Cardiac fibroblast (primary cell): ENCODE measurements around the gene ATG5.

Source experiments
- DNase-seq, 2 donors: peaks; one replicate each; pipeline versions ENCODE4 v3.0.0 to v3.0.0-alpha.2; 2010; ENCODE audit warnings: low read depth in 2 of 2
- H3K4me3 ChIP-seq, 2 donors: replicated peaks in 1 of 2; 1 replicate in 1 of 2; 2 replicates in 1 of 2; pipeline ENCODE4 v1.5.1; 2011; ENCODE audit warnings: low read depth in 2 of 2, low read length in 2 of 2, mild to moderate bottlenecking in 2 of 2, moderate library complexity in 1 of 2
- TF ChIP-seq, protein P1 (sequence below): IDR thresholded peaks from one replicate; pipeline ENCODE4 v1.5.1; 2011; ENCODE audit warnings: low read depth, mild to moderate bottlenecking, low read length, inconsistent platforms

Gene ATG5

DNA sequence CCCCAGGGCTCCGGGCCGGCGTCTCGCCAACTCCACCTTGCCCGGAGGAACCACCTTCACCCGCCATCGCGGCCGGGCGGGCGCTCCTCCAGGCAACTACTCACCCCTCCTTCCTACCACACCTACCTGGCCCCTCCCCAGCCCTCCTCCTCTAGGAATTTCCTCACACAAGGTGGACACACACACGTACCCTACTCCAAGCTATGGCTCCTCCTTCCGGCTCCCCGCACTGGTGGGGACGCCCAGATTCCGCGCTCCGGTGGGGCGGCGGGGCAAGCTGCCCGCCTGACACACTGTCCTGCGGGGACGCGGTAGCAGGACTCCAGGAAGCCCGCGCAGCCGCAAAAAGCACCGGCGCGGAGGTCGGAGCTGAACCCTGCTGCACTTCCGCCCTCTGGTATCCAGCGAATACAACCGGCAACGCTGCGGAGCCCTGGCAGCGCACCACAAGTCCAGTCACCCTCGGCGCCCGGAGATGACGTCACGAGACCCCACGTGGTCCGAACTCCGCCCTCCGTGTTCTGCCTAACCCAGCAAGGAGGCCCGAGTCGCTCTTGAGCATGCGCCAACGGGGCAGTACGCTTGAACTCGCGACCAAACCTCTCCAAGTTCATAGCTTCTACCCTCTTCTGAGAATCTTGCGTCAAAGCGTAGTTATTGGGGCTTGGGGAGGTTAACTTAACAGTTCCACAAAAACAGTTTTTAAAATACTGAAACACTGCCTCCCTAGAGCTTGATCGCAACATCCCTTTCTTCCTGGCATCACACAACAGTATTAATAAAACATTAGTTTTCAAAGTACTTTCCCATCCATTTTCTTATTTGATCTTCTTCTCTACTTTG lies at the start of gene ATG5:
TSS of gene ATG5 (minus strand) at position 425 of the 843 bp plus-strand sequence. CDS start 9,552 bp downstream, outside the sequence.
- peak within 1 kb of the TSS; percentile 96 to 99 for H3K4me3 ChIP-seq
- TF ChIP-seq, protein P1, sequence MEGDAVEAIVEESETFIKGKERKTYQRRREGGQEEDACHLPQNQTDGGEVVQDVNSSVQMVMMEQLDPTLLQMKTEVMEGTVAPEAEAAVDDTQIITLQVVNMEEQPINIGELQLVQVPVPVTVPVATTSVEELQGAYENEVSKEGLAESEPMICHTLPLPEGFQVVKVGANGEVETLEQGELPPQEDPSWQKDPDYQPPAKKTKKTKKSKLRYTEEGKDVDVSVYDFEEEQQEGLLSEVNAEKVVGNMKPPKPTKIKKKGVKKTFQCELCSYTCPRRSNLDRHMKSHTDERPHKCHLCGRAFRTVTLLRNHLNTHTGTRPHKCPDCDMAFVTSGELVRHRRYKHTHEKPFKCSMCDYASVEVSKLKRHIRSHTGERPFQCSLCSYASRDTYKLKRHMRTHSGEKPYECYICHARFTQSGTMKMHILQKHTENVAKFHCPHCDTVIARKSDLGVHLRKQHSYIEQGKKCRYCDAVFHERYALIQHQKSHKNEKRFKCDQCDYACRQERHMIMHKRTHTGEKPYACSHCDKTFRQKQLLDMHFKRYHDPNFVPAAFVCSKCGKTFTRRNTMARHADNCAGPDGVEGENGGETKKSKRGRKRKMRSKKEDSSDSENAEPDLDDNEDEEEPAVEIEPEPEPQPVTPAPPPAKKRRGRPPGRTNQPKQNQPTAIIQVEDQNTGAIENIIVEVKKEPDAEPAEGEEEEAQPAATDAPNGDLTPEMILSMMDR = no peak

DNA sequence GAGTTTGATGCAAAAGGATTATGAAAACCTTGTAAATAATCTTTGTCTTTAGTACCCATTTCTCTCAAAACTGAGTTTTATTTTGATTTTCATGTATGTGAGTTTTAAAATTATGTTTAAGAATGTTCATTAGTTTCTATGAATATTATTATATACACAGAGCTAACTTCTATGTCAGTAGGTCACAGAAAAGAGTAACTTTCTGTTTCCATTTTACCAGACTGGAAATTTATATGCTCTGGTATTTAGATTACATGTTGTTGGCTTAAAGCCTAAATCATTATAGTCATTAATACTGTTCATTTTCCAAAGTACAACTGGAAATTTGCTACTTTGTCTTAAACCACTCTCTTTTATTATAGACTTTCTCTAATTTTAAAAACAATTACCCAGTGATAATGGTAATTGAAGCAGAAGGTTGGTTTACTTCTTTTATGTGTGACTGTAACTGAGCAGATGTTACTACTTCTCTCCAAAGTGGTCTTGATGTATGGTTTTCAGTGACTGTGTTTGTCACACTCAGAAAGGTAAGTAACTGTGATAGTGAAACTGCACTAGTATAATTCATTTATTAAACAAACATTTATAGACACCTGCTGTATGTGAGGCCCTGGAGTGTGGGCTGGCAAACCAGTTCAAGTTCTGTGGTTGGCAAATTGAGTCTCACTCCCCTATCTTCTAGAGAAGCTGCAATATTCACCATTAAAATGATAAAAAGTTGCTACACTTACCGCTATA lies 48.1 kb upstream of the ATG5 start:
- H3K4me3 ChIP-seq = no peak overlapping the region
- no peak for DNase-seq
- TF ChIP-seq, protein P1 = no peak

More for the DNA sequence above, at the start of gene ATG5:
- DNase-seq = peak; percentile 99

DNA sequence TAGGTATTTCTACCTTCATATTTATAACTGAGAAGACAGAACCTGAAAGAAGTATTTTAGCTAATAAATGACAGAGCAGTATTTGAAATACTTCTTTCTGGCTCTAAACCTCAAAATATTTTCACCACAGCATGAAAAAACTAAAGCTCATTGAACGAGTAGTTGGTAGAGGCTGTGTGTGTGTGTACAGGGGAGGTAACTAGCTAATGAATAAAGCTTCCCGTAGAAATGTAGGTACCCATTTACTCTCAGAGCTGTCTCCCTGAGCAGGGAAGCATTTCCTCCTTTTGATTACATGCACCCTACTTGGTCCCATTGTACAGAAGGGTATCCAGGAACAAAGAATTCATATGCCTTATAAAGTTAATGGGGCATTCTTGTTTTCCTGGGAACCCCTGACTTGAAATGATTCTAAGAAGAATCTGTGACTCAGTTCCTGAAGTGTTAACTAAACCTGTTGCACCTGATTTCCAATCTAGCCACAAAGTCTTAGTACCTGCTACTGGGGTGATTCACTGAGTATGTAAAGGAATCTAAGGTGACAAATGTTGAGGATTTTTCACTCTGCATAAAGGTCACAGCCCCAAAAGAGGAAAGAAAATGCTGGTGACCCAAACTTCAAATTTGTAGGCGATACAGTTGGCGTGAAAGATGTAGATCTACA lies 47.4 kb upstream of the ATG5 start:
- no peak for DNase-seq
- TF ChIP-seq, protein P1 = no peak
- H3K4me3 ChIP-seq = no peak overlapping the region

DNA sequence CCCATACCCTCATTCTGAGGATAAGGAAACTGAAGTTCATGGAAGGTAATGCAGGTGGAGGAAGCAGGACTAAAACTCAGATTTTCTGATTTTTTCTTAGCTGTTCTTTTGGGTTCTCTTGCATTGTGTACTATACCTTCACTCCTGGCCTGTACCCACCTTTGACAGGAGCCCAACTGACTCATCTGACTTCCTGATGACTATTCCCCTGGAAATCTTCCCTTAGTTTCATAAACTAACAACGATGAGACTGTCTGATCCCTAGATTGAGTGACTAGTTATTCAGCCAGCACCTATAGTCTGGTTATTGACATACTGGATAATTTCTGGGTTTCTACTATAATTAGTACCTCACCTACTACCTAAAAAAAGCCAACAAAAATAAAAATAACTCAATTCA lies 45.1 kb upstream of the ATG5 start:
- H3K4me3 ChIP-seq = no peak overlapping the region
- no peak for DNase-seq
- TF ChIP-seq, protein P1 = no peak

DNA sequence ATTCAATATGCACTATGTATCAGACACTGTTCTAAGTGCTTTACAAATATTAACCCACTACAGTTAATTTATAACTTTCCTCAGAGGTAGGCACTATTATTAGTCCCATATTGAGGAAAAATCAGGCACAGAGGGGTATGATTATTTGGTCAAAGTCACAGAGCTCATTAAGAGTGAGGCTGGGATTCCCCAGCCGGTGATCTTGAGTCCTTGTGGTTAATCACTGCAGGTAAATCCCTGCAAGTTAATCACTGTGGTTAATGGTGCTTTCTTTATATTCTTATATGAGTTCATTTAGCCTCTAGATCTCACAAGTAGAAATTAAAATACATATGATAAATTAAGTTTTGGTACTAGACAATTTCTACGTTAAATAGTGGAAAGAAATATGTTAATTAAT lies 44.2 kb upstream of the ATG5 start:
- TF ChIP-seq, protein P1 = no peak
- no peak overlapping the region for H3K4me3 ChIP-seq
- DNase-seq = no peak

DNA sequence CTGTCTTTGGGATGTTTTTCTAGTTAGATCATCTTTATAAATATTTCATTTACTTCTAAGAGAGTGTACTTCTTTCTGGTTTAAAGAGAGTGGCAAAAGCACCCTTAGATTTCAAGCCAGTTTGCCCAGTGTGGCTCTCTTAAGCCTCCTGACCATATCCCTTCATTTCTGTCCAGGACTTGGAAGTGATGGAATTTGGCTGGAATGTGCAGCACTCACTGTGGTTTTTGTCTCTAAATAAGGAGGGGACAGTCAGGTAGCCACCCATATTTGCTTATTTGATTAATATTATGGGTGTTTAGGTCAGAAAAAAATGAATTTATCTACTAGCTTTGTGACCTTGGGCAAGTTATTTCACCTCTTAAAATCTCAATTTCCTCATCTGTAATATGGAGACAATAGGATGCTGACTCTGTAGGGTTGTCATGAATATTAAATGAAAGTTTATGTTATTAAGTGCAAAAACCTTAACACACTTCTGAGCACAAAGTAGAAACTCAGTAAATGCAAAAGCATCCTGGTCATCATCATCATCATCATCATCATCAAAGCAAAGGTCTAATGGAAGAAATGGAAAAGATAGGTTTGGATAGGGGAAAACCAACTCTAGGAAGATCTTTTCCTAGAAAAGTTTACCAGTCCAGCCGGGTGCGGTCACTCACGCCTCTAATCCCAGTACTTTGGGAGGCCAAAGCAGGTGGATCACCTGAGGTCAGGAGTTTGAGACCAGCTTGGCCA lies 38.0 kb upstream of the ATG5 start:
- H3K4me3 ChIP-seq = no peak overlapping the region
- DNase-seq = no peak
- TF ChIP-seq, protein P1 = no peak
